Measurements from ENCODE around the gene GMIP. TPM values are rescaled to one million over a fixed set of nuclear protein-coding genes. Genes with fewer than 3 reads are reported as not detected.

Gene GMIP
- total and polyA plus RNA-seq, 2 of the 4 experiments (the other 2 are of a cell fraction) = 4.1 to 11.0 TPM

- Histone ChIP-seq H3K4ac (ENCODE audit: low read depth, low read length) (no peak overlapping the region), H2AFZ (replicated peaks; ENCODE audit: low read length, poor library complexity) (no peak overlapping the region), H3K18ac (ENCODE audit: low read depth, low read length) (no peak overlapping the region), H2AK9ac (replicated peaks; ENCODE audit: low read depth, low read length, poor library complexity) (no peak overlapping the region), H3K23ac (ENCODE audit: low read depth, low read length) (no peak overlapping the region), H4K8ac (ENCODE audit: low read depth in 2 of 2, low read length in 2 of 2) (no peak overlapping the region), H2BK120ac (ENCODE audit: low read depth, low read length) (no peak overlapping the region), H2BK5ac (ENCODE audit: low read depth, low read length, poor library complexity, severe bottlenecking) (no peak overlapping the region), H4K91ac (ENCODE audit: insufficient read depth, low read depth, low read length) (no peak overlapping the region), H2BK15ac (ENCODE audit: low read depth, low read length) (no peak overlapping the region), H3K79me1 (ENCODE audit: low read depth in 1 of 2, low read length in 2 of 2) (no peaks in the 10 kb centered on the region), H3K27ac (ENCODE audit: insufficient read depth, low read length) (no peak overlapping the region), H3K36me3 (ENCODE audit: control insufficient read depth, insufficient read depth, low read length) (peaks cover 42% of the 10 kb centered on the region), H4K20me1 (ENCODE audit: insufficient read depth, low read length) (no peaks in the 10 kb centered on the region), H2AK5ac (ENCODE audit: low read depth, low read length) (no peak overlapping the region), H3K4me3 (ENCODE audit: insufficient read depth, low read depth, low read length) (no peak overlapping the region), H3K9me3 (ENCODE audit: control insufficient read depth, insufficient read depth, low read length) (no peaks in the 10 kb centered on the region), H3K9ac (ENCODE audit: low read depth, low read length) (no peak overlapping the region), H2BK20ac (ENCODE audit: low read depth, low read length) (no peak overlapping the region), H3K14ac (replicated peaks; ENCODE audit: low read depth, low read length) (no peak overlapping the region), H3K9me1 (ENCODE audit: insufficient read depth, low read length) (peaks cover 3% of the 10 kb centered on the region), H3K4me2 (ENCODE audit: low read depth, low read length) (no peak overlapping the region), H3K56ac (ENCODE audit: extremely low read depth, insufficient read depth, low read length) (no peak overlapping the region), H3K27me3 (ENCODE audit: control insufficient read depth, insufficient read depth, low read length) (no peaks in the 10 kb centered on the region; the same call in 1 of the 2 replicates), H4K5ac (ENCODE audit: low read depth, low read length) (no peak overlapping the region), H3K4me1 (ENCODE audit: control insufficient read depth, insufficient read depth, low read length) (no peaks in the 10 kb centered on the region)
- DNase-seq (no peak), ATAC-seq (ENCODE audit: low read depth) (no peak)
- dilution Hi-C loops (cut with HindIII; ENCODE audit: low sequenced_read_pairs, unreplicated experiment) = no loop called here
- WGBS, 2 experiments (ENCODE audit: extremely low coverage in 2 of 2, insufficient read length in 1 of 2) = 86% methylated on average over 4 of the region's 7 CpGs; no CpG with 5 or more reads in 1 of the 2 experiments
- ChIA-PET POLR2A (ENCODE audit: unreplicated experiment) (no interaction called here), CTCF (no interaction called here)
- intact Hi-C loops (cut with micrococcal nuclease) = no loop called here
- in situ Hi-C loops (cut with MboI; ENCODE audit: low sequenced_read_pairs) = loop anchor here (25.0 kb wide), 1 partner anchor 244 kb away; no protein-coding TSS in a partner anchor
- BruUV-seq (replicated peaks) = no TSS peak
- TF ChIP-seq MAZ (IDR thresholded peaks at IDR 0.05; ENCODE audit: borderline replicate concordance, low read depth, low read length) = no peak
- no peak for TF ChIP-seq RAD21 (IDR thresholded peaks at IDR 0.05; ENCODE audit: low read length)
- no peak for TF ChIP-seq ELK1 (IDR thresholded peaks at IDR 0.05; ENCODE audit: borderline replicate concordance, low read depth, low read length)
- no peak for TF ChIP-seq RCOR1 (IDR thresholded peaks at IDR 0.05; ENCODE audit: insufficient replicate concordance, low read length)
- TF ChIP-seq NFE2L2 (IDR thresholded peaks at IDR 0.05; ENCODE audit: low read depth, low read length) = no peak
- no peak for TF ChIP-seq USF2 (IDR thresholded peaks at IDR 0.05; ENCODE audit: low read depth, low read length)
- no peak for TF ChIP-seq MAFK (IDR thresholded peaks at IDR 0.05; ENCODE audit: low read depth, low read length)
Observed at GRCh38 chr19:19631346-19631745, 12.1 kb downstream of the GMIP start.
